Measurements from ENCODE around the gene AVPR2.

AVPR2 gene

GRCh38 chrX:153913701-153914100, 9.2 kb downstream of the AVPR2 start:
- DNase-seq (ENCODE audit: low spot score): no peak

GRCh38 chrX:153917869-153918268, 13.4 kb downstream of the AVPR2 start:
- no peak for DNase-seq (ENCODE audit: low spot score)

- no peak for DNase-seq (ENCODE audit: low spot score)
Measured at GRCh38 chrX:153919281-153919680, 14.8 kb downstream of the AVPR2 start.

- no peak for DNase-seq (ENCODE audit: low spot score)
Measured at GRCh38 chrX:153920546-153920945, 16.1 kb downstream of the AVPR2 start.

- DNase-seq (ENCODE audit: low spot score): no peak
Measured at GRCh38 chrX:153921070-153921469, 16.6 kb downstream of the AVPR2 start.

GRCh38 chrX:153921511-153922446, 17.3 kb downstream of the AVPR2 start:
- DNase-seq (ENCODE audit: low spot score): no peak

- DNase-seq (ENCODE audit: low spot score): no peak
Measured at GRCh38 chrX:153922932-153923857, 18.7 kb downstream of the AVPR2 start.

- DNase-seq (ENCODE audit: low spot score): no peak
Measured at GRCh38 chrX:153924149-153924861, 19.8 kb downstream of the AVPR2 start.

GRCh38 chrX:153925387-153925738, 20.9 kb downstream of the AVPR2 start:
- peak; percentile 42 for DNase-seq (ENCODE audit: low spot score)

- peak; percentile 63 for DNase-seq (ENCODE audit: low spot score)
Measured at GRCh38 chrX:153925739-153926551, 21.5 kb downstream of the AVPR2 start, which contains the start of gene ARHGAP4. ARHGAP4 (minus strand) TSS chrX:153926264; CDS start chrX:153926202, 62 bp downstream.

- no peak for DNase-seq (ENCODE audit: low spot score)
Measured at GRCh38 chrX:153926552-153926857, 22.0 kb downstream of the AVPR2 start.

GRCh38 chrX:153926858-153927671, 22.6 kb downstream of the AVPR2 start:
- peak; percentile 79 for DNase-seq (ENCODE audit: low spot score)

GRCh38 chrX:153927672-153927921, 23.1 kb downstream of the AVPR2 start:
- no peak for DNase-seq (ENCODE audit: low spot score)

GRCh38 chrX:153927922-153928760, 23.7 kb downstream of the AVPR2 start:
- DNase-seq (ENCODE audit: low spot score): peak; percentile 93

GRCh38 chrX:153928846-153929245, 24.4 kb downstream of the AVPR2 start:
- DNase-seq (ENCODE audit: low spot score): no peak

GRCh38 chrX:153929576-153929975, 25.1 kb downstream of the AVPR2 start:
- no peak for DNase-seq (ENCODE audit: low spot score)

GRCh38 chrX:153930011-153930910, 25.8 kb downstream of the AVPR2 start:
- DNase-seq (ENCODE audit: low spot score): no peak

- DNase-seq (ENCODE audit: low spot score): no peak
Measured at GRCh38 chrX:153931151-153931550, 26.7 kb downstream of the AVPR2 start.

GRCh38 chrX:153931748-153932147, 27.3 kb downstream of the AVPR2 start:
- DNase-seq (ENCODE audit: low spot score): no peak
